DND-41 (cell line): ENCODE data around the gene MAPKBP1.

Source experiments
- EZH2 ChIP-seq: IDR thresholded peaks from 3 replicates; pipeline ENCODE4 v1.6.1; 2012; ENCODE audit warnings: borderline replicate concordance, low read depth, mild to moderate bottlenecking, moderate library complexity, low read length, inconsistent platforms; ENCODE audit not compliant: severe bottlenecking
- TF ChIP-seq, protein P1 (sequence below): IDR thresholded peaks from 2 replicates; pipeline ENCODE4 v1.5.1; 2012; ENCODE audit warnings: borderline replicate concordance, low read length, moderate library complexity, mild to moderate bottlenecking; ENCODE audit not compliant: poor library complexity, severe bottlenecking; ENCODE audit errors: extremely low read depth

- TF ChIP-seq, protein P1, sequence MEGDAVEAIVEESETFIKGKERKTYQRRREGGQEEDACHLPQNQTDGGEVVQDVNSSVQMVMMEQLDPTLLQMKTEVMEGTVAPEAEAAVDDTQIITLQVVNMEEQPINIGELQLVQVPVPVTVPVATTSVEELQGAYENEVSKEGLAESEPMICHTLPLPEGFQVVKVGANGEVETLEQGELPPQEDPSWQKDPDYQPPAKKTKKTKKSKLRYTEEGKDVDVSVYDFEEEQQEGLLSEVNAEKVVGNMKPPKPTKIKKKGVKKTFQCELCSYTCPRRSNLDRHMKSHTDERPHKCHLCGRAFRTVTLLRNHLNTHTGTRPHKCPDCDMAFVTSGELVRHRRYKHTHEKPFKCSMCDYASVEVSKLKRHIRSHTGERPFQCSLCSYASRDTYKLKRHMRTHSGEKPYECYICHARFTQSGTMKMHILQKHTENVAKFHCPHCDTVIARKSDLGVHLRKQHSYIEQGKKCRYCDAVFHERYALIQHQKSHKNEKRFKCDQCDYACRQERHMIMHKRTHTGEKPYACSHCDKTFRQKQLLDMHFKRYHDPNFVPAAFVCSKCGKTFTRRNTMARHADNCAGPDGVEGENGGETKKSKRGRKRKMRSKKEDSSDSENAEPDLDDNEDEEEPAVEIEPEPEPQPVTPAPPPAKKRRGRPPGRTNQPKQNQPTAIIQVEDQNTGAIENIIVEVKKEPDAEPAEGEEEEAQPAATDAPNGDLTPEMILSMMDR, result no peak
- TF ChIP-seq EZH2, result no peak
Measured at GRCh38 chr15:41816788-41817187, 42.5 kb downstream of the MAPKBP1 start.
